Measurements from ENCODE around the gene STK39. TPM values are rescaled to one million over a fixed set of nuclear protein-coding genes. Genes with fewer than 3 reads are reported as not detected.

Gene STK39
- total RNA-seq, 1 experiment from 2014 or later, result 27.4 TPM

DNA sequence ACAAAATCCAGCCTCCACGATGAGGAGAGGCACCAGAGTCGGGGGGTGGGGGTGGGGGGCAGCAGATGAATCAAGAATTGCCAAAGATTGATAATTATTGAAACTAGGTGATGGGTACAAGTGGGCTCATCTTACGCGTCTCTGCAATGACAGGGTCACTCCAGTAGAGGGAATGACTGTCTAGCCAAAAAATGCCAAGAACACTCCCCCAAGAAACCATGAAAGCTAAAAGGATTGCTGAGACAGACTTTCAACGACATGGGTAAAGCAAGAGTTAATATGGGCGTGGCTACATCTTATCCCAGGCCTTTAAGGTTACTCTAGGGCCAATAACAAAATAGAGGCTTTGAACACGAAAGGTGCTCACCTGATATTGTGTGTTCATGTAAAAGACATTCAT lies 86.5 kb downstream of the STK39 start:
- peak; percentile 24 for DNase-seq (ENCODE audit: low read depth)

DNA sequence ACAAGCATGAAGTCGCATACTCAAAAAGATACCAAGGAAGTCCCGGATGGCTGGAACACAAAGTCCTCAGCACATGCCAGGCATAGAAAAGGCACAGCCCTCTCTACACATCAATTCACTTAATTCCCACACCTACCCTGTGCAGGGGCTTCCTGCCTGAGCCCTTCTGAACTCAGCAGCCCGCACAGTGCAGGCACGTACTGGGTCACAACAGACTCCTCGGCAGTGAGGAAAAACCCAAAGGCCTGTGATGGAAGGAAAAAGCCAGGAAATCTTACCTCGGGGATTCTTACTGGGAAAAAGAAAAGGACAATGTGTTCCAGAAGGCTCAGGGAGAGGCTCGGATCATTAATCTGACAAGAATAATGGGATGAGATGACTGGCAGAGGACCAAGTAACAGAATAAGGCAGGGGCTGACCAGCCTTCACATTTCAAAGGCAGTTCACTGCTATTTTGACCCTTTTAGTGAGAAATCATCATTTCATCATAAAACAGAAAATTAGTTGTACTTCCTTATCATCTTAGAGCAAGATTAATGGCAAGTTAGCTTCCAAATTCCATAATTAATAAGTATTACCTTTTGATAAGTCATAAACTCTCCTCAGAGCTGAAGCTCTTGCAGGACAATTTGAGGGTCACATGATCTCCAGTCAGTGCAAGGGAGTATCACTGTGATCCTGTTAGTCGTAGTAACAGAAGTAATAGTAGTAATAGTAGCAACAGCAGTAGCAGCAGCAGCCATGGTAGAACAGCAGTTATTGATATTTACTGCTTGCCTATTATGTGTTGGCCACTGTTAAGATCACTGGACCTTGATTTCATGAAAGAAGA lies 87.4 kb downstream of the STK39 start:
- DNase-seq (ENCODE audit: low read depth), result no peak

- no peak for DNase-seq (ENCODE audit: low read depth)
Observed at GRCh38 chr2:168158586-168158985, 88.8 kb downstream of the STK39 start.

DNA sequence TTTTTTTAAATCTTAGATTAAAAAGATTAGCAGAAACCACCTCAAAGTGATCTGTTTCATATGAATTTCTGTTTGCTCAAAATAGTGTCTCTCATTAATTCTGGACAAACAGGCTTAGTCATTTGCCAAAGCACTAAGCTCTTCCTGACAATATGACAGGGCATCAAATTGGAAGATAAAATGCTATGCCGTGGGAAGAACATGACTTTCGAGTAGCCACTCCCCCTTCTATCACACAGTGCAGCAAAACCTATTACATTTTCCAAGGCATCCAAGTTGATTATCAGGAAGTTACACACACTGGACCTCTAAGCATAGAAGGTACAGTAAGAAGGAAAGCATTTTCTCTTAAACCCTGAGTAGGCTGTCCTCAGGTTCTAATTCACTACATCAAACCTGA lies 89.5 kb downstream of the STK39 start:
- DNase-seq (ENCODE audit: low read depth), result no peak

GRCh38 chr2:168157070-168157469 lies 90.3 kb downstream of the STK39 start:
- DNase-seq (ENCODE audit: low read depth), result no peak

- peak; percentile 69 for DNase-seq (ENCODE audit: low read depth)
Observed at GRCh38 chr2:168156661-168157060, 90.7 kb downstream of the STK39 start.

- no peak for DNase-seq (ENCODE audit: low read depth)
Observed at GRCh38 chr2:168155680-168156079, 91.7 kb downstream of the STK39 start.

DNA sequence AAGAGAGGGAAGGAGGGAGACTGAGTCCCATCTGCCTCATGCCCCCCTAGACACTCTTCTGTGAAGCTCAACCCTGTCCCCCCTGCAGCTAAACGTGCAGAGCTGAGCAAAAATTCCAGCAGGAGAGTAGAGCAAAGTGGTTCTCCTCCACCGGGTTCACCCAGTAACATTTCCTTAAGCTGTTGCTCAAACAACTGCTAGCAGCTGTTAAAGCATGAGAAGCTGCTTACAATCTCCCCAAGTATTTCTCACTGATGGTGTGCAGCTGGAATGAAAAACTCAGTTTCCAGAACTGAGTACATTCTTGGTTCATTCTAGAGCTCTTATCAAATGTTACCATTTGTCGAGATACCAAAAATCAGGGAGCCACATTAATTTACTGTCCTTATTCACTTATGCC lies 92.3 kb downstream of the STK39 start:
- DNase-seq (ENCODE audit: low read depth), result no peak

- no peak for DNase-seq (ENCODE audit: low read depth)
Observed at GRCh38 chr2:168152902-168153530, 94.4 kb downstream of the STK39 start.

DNA sequence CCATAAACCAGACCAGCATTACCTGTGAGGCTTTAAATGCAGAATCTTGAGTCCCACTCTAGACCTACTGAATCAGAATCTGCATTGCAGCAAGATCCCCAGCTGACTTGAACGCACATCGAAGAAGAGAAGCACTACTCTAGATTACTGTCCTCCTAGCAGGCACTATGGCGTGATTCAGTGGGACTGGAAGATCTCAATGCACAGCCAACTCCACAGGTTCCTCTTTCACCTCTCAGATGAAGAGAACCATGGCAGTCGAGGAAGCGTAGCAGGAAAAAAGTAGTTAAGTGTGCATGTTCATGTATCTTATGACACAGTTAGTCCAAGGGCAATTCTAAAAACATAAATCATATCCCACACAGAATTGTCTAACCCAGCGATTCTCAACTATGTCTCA lies 97.4 kb downstream of the STK39 start:
- DNase-seq (ENCODE audit: low read depth), result no peak

GRCh38 chr2:168149150-168149974 lies 98.0 kb downstream of the STK39 start:
- DNase-seq (ENCODE audit: low read depth), result no peak

GRCh38 chr2:168147830-168148794 lies 99.3 kb downstream of the STK39 start:
- no peak for DNase-seq (ENCODE audit: low read depth)

DNA sequence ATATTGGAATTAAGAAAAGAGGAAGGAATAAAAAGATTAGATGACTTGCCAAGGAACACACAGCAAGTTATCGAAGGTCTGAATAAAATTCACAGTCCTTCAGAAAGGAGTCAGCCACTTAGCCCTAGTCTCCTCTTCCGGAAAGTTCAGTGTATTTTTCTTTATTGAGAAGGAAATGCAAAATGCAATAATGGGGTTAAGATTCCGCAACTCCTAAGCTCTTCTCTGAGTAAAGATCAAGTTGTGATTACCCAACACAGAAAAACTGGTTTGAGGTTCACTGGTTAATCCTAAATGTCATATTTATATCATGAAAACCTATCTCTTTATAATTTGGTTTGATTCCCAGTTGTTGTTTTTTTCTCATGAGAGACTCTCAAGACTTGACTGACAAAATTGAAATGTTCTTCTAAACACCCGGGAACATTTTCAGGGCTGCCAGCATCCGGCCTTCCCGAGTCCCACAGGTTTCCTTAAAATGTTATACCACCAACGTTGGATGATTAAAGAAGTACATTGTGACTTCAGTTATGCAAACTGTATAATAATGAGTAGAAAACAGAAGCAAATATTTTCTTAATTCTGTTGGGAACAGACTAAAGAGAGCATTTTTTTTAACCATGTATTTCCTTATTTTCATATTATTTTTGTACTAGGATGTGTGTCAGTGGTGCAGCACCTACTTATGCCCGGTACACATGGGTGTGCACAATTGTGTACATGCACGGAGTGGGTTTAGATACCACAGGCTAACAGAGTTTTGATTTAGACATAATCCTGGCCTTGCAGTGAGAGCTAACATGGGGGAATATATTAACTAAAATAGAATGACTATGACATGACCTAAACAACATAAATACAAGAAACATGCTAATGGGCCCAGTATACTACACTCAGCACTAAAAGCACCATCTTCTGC lies 100.2 kb downstream of the STK39 start:
- no peak for DNase-seq (ENCODE audit: low read depth)

GRCh38 chr2:168145426-168146310 lies 101.7 kb downstream of the STK39 start:
- no peak for DNase-seq (ENCODE audit: low read depth)

DNA sequence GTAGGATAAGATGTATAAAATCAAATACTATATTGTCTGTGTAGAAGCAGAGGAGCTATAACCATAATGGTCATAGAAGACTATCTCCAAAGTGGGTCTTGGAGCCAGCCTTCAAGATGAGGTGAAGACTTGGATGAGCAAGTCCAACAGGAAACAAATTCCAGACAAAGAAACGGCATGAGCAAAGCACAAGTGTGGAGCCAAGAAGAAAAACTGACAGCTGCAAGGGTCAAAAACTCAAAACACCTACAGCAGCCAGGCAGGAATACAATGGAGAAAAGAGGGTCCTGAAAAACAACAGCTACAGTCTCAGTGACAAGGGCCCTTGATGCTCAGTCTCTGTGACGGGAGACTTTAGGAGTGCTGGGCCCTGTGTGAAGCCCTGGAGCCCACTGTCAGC lies 102.4 kb downstream of the STK39 start:
- DNase-seq (ENCODE audit: low read depth), result no peak

DNA sequence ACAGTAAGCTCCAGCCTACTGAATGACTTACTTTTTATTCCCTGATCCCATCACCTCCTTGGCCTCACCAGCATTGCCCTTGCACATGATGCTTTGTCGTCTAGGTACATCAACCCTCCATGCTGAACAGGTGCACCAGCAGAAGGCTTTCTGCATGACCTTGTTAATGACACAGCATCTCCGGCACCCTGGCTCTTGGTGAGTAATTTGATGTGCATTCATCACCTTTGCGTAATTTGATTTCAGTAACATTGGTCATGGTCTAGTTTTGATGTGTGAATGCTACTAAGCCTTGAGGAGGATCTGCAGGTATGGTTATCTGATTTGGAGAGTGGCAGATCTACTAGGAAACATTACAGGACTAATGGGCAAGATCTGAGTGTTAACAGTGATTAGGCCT lies 103.6 kb downstream of the STK39 start:
- no peak for DNase-seq (ENCODE audit: low read depth)

GRCh38 chr2:168140892-168141291 lies 106.5 kb downstream of the STK39 start:
- no peak for DNase-seq (ENCODE audit: low read depth)

GRCh38 chr2:168139852-168140251 lies 107.5 kb downstream of the STK39 start:
- no peak for DNase-seq (ENCODE audit: low read depth)

- no peak for DNase-seq (ENCODE audit: low read depth)
Observed at GRCh38 chr2:168138901-168139300, 108.5 kb downstream of the STK39 start.

All from RPMI7951 (cell line).